Measurements from ENCODE around the gene KIF22.

GRCh38 chr16:29742683-29743275 is 47.8 kb upstream of the KIF22 start:
- TF ChIP-seq CTCF (IDR thresholded peaks at IDR 0.05; ENCODE audit: insufficient read depth, low read length, poor library complexity, severe bottlenecking): no peak
- TF ChIP-seq EZH2phosphoT487 (conservative IDR thresholded peaks at IDR 0.05; ENCODE audit: low read length): no peak

Data from SU-DHL-6 (cell line).